ENCODE results near the gene SPSB4.

GRCh38 chr3:141065841-141066805 lies 15.0 kb downstream of the SPSB4 start:
- TF ChIP-seq EZH2phosphoT487 (IDR thresholded peaks at IDR 0.05; ENCODE audit: low read length): no peak
- TF ChIP-seq CTCF (IDR thresholded peaks at IDR 0.05; ENCODE audit: low read length): no peak

Measured in MM.1S (cell line).